WTC11 (cell line): Measurements from ENCODE around the gene CDH22.

Experiments used
- CTCF ChIP-seq: fragments of 200-600 bp; IDR thresholded peaks from 2 replicates; pipeline ENCODE4 v1.8.0; 2022; ENCODE audit warnings: antibody characterized with exemption
- NR2C2 ChIP-seq: sonication (generic); formaldehyde crosslinking; IDR thresholded peaks from 2 replicates; pipeline ENCODE4 v1.8.0; 2022; ENCODE audit warnings: mild to moderate bottlenecking, missing genetic modification reagents
- TF ChIP-seq, protein P1 (sequence below): sonication (generic); formaldehyde crosslinking; IDR thresholded peaks from 2 replicates; pipeline ENCODE4 v1.8.1; 2023; ENCODE audit warnings: mild to moderate bottlenecking, missing genetic modification reagents, moderate library complexity
- TF ChIP-seq, protein P2 (sequence below): sonication (generic); formaldehyde crosslinking; IDR thresholded peaks from 2 replicates; pipeline ENCODE4 v1.8.1; 2023; ENCODE audit warnings: mild to moderate bottlenecking, moderate library complexity, missing genetic modification reagents

- TF ChIP-seq NR2C2 (CRISPR knock-in tag): no peak
- TF ChIP-seq, protein P1, sequence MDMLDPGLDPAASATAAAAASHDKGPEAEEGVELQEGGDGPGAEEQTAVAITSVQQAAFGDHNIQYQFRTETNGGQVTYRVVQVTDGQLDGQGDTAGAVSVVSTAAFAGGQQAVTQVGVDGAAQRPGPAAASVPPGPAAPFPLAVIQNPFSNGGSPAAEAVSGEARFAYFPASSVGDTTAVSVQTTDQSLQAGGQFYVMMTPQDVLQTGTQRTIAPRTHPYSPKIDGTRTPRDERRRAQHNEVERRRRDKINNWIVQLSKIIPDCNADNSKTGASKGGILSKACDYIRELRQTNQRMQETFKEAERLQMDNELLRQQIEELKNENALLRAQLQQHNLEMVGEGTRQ (CRISPR knock-in tag): no peak
- no peak for TF ChIP-seq CTCF
- TF ChIP-seq, protein P2, sequence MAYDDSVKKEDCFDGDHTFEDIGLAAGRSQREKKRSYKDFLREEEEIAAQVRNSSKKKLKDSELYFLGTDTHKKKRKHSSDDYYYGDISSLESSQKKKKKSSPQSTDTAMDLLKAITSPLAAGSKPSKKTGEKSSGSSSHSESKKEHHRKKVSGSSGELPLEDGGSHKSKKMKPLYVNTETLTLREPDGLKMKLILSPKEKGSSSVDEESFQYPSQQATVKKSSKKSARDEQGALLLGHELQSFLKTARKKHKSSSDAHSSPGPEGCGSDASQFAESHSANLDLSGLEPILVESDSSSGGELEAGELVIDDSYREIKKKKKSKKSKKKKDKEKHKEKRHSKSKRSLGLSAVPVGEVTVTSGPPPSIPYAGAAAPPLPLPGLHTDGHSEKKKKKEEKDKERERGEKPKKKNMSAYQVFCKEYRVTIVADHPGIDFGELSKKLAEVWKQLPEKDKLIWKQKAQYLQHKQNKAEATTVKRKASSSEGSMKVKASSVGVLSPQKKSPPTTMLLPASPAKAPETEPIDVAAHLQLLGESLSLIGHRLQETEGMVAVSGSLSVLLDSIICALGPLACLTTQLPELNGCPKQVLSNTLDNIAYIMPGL (CRISPR knock-in tag): no peak
Measured at GRCh38 chr20:46305331-46305972, 2.8 kb downstream of the CDH22 start.
